ENCODE measurements around the gene WIZ.

Gene WIZ

DNA sequence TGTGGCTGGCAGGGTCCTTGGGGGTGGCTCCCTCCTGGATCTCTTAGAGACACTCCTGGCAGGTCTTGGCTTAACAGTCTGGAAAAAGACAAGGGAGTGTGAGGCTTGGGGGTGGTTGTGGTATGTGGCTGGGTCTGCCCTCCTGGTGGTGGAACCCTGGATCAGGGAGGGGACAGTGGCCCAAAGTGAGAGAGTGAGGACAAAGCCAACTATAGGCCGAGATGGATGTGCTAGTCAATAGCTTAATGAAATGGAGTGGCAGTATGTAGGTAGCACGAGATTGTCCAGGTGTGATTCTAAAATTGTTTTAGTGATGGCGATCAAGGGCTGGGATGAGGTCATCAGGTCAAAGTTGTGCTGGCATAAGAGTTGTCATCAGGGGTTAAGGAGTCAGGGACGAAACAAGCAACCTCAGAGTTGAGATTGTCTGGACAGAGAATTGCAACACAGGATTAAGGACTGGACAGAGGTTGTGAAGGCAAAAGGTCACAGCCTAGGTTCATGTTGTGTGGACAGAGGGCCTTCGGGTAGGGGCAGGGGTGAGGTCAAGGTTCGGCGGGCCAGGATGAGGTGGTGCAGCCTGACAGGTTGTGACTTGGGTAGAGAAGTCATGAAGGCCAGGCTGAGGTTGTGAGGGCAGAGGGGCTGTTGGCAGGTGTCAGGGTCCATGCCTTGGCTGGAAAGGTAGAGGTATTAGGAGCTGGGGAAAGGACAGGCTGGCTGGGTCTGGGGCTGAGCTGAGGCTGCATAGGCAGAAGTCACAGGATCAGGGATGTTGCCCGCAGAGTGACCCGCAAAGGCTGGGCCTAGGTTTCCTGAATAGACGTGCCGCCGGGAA is 19.1 kb upstream of the WIZ start:
- Histone ChIP-seq H3K27me3 (ENCODE audit: insufficient read depth, low read depth, severe bottlenecking) (peaks cover 82% of the 10 kb centered on the region), H3K36me3 (no peaks in the 10 kb centered on the region), H3K9me3 (ENCODE audit: severe bottlenecking) (peaks cover 10% of the 10 kb centered on the region), H3K4me3 (ENCODE audit: low read depth, low read length) (no peak overlapping the region), H3K27ac (no peak overlapping the region)
- TF ChIP-seq, protein P1, sequence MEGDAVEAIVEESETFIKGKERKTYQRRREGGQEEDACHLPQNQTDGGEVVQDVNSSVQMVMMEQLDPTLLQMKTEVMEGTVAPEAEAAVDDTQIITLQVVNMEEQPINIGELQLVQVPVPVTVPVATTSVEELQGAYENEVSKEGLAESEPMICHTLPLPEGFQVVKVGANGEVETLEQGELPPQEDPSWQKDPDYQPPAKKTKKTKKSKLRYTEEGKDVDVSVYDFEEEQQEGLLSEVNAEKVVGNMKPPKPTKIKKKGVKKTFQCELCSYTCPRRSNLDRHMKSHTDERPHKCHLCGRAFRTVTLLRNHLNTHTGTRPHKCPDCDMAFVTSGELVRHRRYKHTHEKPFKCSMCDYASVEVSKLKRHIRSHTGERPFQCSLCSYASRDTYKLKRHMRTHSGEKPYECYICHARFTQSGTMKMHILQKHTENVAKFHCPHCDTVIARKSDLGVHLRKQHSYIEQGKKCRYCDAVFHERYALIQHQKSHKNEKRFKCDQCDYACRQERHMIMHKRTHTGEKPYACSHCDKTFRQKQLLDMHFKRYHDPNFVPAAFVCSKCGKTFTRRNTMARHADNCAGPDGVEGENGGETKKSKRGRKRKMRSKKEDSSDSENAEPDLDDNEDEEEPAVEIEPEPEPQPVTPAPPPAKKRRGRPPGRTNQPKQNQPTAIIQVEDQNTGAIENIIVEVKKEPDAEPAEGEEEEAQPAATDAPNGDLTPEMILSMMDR (IDR thresholded peaks at IDR 0.05; ENCODE audit: low read depth, low read length): no peak
- no peak for DNase-seq

DNA sequence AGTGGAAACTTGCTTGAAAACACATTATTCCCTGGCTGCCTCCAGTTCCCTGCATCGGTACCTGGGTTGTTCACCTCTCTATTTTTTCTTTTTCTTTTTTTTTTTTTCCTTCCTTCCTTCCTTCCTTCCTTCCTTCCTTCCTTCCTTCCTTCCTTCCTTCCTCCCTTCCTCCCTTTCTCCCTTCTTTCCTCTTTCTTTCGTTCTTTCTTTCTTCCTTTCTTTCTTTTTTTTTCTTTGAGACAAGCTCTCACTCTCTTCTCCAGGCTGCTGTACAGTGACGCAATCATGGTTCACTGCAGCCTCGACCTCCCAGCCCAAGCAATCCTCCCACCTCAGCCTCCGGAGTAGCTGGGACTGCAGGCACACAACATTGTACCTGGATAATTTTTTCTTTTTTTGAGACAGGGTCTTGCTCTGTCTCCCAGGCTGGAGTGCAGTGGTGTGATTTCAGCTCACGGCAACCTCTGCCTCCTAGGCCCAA is 18.0 kb upstream of the WIZ start:
- TF ChIP-seq, protein P1 (IDR thresholded peaks at IDR 0.05; ENCODE audit: low read depth, low read length): no peak
- no peak for DNase-seq
- Histone ChIP-seq H3K36me3 (no peaks in the 10 kb centered on the region), H3K27ac (no peak overlapping the region), H3K9me3 (ENCODE audit: severe bottlenecking) (peaks cover 9% of the 10 kb centered on the region), H3K27me3 (ENCODE audit: insufficient read depth, low read depth, severe bottlenecking) (peaks cover 82% of the 10 kb centered on the region), H3K4me3 (ENCODE audit: low read depth, low read length) (no peak overlapping the region)

DNA sequence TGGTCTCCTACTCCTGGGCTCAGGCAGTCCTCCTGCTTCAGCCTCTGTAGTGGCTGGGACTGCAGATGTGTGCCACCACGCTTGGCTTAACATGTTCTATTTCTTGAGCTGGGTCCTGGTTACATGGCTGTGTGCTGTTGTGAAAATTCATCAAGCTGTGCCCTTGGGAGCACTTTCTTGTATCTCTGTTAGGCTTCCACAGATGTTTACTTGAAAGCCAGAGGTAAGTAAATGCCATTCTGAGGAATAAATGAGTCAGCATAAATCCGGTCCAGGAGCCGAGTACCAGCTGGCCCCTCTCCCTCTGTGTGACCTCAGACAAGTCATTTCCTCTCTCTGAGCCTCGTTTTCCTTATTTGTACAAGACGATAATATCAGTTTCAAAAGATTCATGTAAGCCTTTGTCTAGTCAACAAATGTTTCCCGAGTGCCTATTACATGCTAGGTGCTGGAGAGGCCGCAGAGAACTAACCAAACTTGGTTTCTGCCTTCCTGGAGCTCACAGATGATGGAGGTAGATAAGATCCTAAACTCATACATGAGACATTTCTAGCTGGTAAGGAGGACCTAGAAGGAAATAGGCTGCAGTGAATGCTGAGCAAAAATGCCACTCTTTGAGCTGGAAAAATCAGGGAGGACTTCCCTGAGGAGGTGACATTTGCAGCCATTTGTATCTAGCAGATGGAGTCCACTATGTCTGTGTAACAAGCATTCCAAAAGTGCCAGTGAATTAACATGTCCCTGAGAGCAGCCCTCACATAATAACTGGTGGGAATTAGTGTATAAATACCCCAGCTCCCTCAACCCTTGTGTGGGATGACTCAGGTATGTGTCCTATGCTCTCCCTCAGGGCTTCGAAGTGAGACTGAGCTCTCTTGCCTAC is 17.3 kb upstream of the WIZ start:
- H3K27ac ChIP-seq: no peak overlapping the region
- H3K4me3 ChIP-seq (ENCODE audit: low read depth, low read length): no peak overlapping the region
- H3K9me3 ChIP-seq (ENCODE audit: severe bottlenecking): peaks cover 3% of the 10 kb centered on the region
- no peak for DNase-seq
- peaks cover 77% of the 10 kb centered on the region for H3K27me3 ChIP-seq (ENCODE audit: insufficient read depth, low read depth, severe bottlenecking)
- TF ChIP-seq, protein P1 (IDR thresholded peaks at IDR 0.05; ENCODE audit: low read depth, low read length): no peak
- H3K36me3 ChIP-seq: no peaks in the 10 kb centered on the region

DNA sequence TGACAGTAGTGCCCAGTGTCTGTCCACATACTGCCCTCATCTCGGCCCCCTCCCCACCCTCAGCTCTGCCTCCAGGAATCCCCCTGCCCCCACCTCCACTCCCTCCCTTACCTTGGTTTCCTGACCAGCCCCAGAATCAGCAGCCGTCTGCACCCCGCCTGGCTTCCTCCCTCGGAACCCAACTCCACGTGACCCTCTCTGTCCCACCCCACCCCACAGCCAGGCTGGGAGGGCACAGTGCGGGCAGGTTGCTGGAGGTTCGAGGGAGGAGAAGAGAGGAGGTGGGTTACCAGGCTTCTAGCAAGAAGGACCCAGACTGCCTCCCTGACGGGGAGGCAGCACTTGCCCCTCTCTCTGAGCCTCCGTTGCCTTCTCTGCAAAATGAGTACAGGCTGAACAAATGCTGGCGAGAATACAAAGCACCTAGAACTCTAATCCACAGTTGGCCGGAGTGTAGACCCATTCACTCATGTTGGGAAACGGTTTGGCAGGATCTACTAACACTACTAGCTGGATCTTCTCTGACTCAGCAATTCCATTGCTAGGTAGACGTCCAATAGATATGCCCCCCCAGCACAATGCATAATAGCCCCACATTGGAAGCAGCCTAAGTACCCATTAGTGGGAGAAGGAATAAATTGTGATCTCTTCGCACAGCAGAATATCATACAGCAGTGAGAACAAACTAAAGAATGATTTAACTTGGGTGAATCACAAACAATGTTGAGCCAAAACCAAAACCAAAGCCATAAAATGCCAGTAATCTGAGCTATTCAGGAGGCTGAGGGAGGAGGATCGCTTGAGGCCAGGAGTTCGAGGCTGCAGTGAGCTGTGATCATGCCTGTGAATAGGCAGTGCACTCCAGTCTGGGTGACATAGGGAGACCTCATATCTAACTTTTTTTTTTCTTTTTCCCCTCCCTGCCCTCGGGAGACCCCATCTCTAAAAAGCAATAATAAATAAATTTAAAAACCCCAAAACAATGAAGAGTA is 14.9 kb upstream of the WIZ start, which contains the start of gene RASAL3:
Gene RASAL3 (minus strand): TSS at position 151 of the 992 bp plus-strand sequence. CDS start 186 bp downstream, outside the sequence.
- peaks cover 73% of the 10 kb centered on the region for H3K27me3 ChIP-seq (ENCODE audit: insufficient read depth, low read depth, severe bottlenecking)
- H3K9me3 ChIP-seq (ENCODE audit: severe bottlenecking): no peaks in the 10 kb centered on the region
- TF ChIP-seq, protein P1 (IDR thresholded peaks at IDR 0.05; ENCODE audit: low read depth, low read length): no peak
- H3K4me3 ChIP-seq (ENCODE audit: low read depth, low read length): no peak within 1 kb of the TSS
- H3K36me3 ChIP-seq: no peaks in the 10 kb centered on the region
- no peak within 1 kb of the TSS for H3K27ac ChIP-seq
- no peak for DNase-seq

DNA sequence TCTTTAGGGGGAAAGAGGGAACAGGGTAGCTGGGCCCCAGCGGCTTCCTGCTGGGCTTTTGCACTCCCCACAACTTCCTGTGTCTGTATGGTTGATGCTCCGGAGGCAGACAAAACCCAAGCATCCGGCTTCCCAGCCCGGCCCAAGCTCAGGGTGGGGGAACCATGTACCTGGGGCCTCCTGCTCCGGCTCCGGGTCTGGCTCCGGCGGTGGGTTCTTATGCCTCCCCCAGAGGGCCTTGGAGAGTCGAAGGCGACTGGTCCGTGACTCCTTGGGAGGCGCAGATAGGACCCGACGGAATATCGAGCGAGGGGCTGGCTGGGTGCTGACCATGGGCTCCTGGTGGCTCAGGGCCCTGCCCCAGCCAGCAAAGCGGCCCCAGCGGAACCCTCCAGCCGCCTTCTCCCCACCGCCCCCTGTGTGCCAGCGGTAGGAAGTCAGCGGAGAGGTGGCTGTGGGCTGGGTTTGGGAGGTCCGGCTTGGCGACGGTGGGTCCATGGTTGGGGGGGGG is 14.2 kb upstream of the WIZ start:
- Histone ChIP-seq H3K36me3 (no peaks in the 10 kb centered on the region), H3K4me3 (ENCODE audit: low read depth, low read length) (no peak overlapping the region), H3K27ac (no peak overlapping the region), H3K9me3 (ENCODE audit: severe bottlenecking) (no peaks in the 10 kb centered on the region), H3K27me3 (ENCODE audit: insufficient read depth, low read depth, severe bottlenecking) (peaks cover 68% of the 10 kb centered on the region)
- no peak for DNase-seq
- TF ChIP-seq, protein P1 (IDR thresholded peaks at IDR 0.05; ENCODE audit: low read depth, low read length): no peak

All from WERI-Rb-1 (cell line).